NT2/D1 (cell line): ENCODE measurements around the gene RNPEPL1.

Source experiments
- DNase-seq: peaks from one replicate; pipeline ENCODE4 v3.0.0-alpha.2; 2011; ENCODE audit warnings: low read depth, low spot score
- H3K27me3 ChIP-seq: 2 replicates; pipeline ENCODE4 v1.6.0; 2011; ENCODE audit warnings: mild to moderate bottlenecking; ENCODE audit not compliant: insufficient read length, insufficient read depth
- H3K36me3 ChIP-seq: 2 replicates; pipeline ENCODE4 v1.6.1; 2011; ENCODE audit warnings: mild to moderate bottlenecking, low read length, mixed read lengths; ENCODE audit not compliant: insufficient read depth, insufficient read length
- H3K4me1 ChIP-seq: 2 replicates; pipeline ENCODE4 v1.5.1; 2011; ENCODE audit not compliant: insufficient read depth, insufficient read length
- H3K4me3 ChIP-seq: 2 replicates; pipeline ENCODE4 v1.5.1; 2011; ENCODE audit warnings: low read depth; ENCODE audit not compliant: insufficient read length
- H3K9ac ChIP-seq: 2 replicates; pipeline ENCODE4 v1.6.0; 2011; ENCODE audit warnings: low read depth; ENCODE audit not compliant: insufficient read length
- H3K9me3 ChIP-seq: 2 replicates; pipeline ENCODE4 v1.5.1; 2011; ENCODE audit warnings: mild to moderate bottlenecking, low read length; ENCODE audit not compliant: insufficient read depth
- SUZ12 ChIP-seq: IDR thresholded peaks from 2 replicates; pipeline ENCODE4 v1.6.1; 2011; ENCODE audit not compliant: insufficient read length, insufficient read depth; ENCODE audit errors: extremely low read depth
- YY1 ChIP-seq: IDR thresholded peaks from 2 replicates; pipeline ENCODE4 v1.6.1; 2011; ENCODE audit not compliant: insufficient read length, insufficient read depth
- ZNF274 ChIP-seq: IDR thresholded peaks from 2 replicates; pipeline ENCODE4 v1.6.1; 2011; ENCODE audit warnings: mild to moderate bottlenecking, low read depth, low read length

The RNPEPL1 gene

GRCh38 chr2:240629619-240629967 lies 61.3 kb downstream of the RNPEPL1 start:
- H3K27me3 ChIP-seq, result no peaks in the 10 kb centered on the region
- H3K4me1 ChIP-seq, result peaks cover 22% of the 10 kb centered on the region
- H3K9ac ChIP-seq, result no peak overlapping the region
- H3K36me3 ChIP-seq, result no peaks in the 10 kb centered on the region
- peaks cover 28% of the 10 kb centered on the region for H3K9me3 ChIP-seq
- TF ChIP-seq SUZ12, result no peak
- TF ChIP-seq YY1, result no peak
- TF ChIP-seq ZNF274, result no peak
- no peak for DNase-seq
- H3K4me3 ChIP-seq, result no peak overlapping the region

DNA sequence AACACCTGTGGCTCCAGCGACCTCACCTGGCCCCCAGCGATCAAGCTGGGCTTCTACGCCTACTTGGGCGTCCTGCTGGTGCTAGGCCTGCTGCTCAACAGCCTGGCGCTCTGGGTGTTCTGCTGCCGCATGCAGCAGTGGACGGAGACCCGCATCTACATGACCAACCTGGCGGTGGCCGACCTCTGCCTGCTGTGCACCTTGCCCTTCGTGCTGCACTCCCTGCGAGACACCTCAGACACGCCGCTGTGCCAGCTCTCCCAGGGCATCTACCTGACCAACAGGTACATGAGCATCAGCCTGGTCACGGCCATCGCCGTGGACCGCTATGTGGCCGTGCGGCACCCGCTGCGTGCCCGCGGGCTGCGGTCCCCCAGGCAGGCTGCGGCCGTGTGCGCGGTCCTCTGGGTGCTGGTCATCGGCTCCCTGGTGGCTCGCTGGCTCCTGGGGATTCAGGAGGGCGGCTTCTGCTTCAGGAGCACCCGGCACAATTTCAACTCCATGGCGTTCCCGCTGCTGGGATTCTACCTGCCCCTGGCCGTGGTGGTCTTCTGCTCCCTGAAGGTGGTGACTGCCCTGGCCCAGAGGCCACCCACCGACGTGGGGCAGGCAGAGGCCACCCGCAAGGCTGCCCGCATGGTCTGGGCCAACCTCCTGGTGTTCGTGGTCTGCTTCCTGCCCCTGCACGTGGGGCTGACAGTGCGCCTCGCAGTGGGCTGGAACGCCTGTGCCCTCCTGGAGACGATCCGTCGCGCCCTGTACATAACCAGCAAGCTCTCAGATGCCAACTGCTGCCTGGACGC lies 61.9 kb downstream of the RNPEPL1 start:
- DNase-seq, result no peak
- Histone ChIP-seq H3K9me3 (peaks cover 34% of the 10 kb centered on the region), H3K9ac (no peak overlapping the region), H3K27me3 (no peaks in the 10 kb centered on the region), H3K4me3 (no peak overlapping the region), H3K4me1 (peaks cover 17% of the 10 kb centered on the region), H3K36me3 (no peaks in the 10 kb centered on the region)
- TF ChIP-seq YY1, result no peak
- no peak for TF ChIP-seq ZNF274
- TF ChIP-seq SUZ12, result no peak
